ENCODE results near the gene PIAS4.

PIAS4 gene

GRCh38 chr19:4060621-4061177 is 53.2 kb downstream of the PIAS4 start:
- DNase-seq: no peak

- DNase-seq: no peak
These were observed 53.7 kb downstream of the PIAS4 start for GRCh38 chr19:4061178-4061682.

GRCh38 chr19:4061683-4062418 is 54.3 kb downstream of the PIAS4 start:
- DNase-seq: no peak

- DNase-seq: no peak
These were observed 55.2 kb downstream of the PIAS4 start for GRCh38 chr19:4062419-4063368.

- DNase-seq: no peak
These were observed 56.0 kb downstream of the PIAS4 start for GRCh38 chr19:4063369-4064148.

GRCh38 chr19:4064149-4064495 is 56.6 kb downstream of the PIAS4 start:
- DNase-seq: no peak

- DNase-seq: no peak
These were observed 57.1 kb downstream of the PIAS4 start for GRCh38 chr19:4064496-4065260.

- DNase-seq: peak; percentile 69
These were observed 58.1 kb downstream of the PIAS4 start for GRCh38 chr19:4065430-4066175.

- no peak for DNase-seq
These were observed 58.7 kb downstream of the PIAS4 start for GRCh38 chr19:4066176-4066606.

- DNase-seq: peak; percentile 22
These were observed 59.3 kb downstream of the PIAS4 start, which contains the start of gene ZBTB7A for GRCh38 chr19:4066682-4067395. ZBTB7A (minus strand) TSS chr19:4066899; CDS start chr19:4055232, 11,667 bp downstream.

GRCh38 chr19:4067396-4068046 is 60.0 kb downstream of the PIAS4 start:
- DNase-seq: no peak

GRCh38 chr19:4068047-4068966 is 60.8 kb downstream of the PIAS4 start:
- no peak for DNase-seq

GRCh38 chr19:4069331-4069959 is 61.9 kb downstream of the PIAS4 start:
- no peak for DNase-seq

- DNase-seq: no peak
These were observed 64.1 kb downstream of the PIAS4 start for GRCh38 chr19:4071610-4072009.

GRCh38 chr19:4075373-4075772 is 67.8 kb downstream of the PIAS4 start:
- DNase-seq: no peak

- DNase-seq: no peak
These were observed 69.5 kb downstream of the PIAS4 start for GRCh38 chr19:4077007-4077374.

- no peak for DNase-seq
These were observed 70.5 kb downstream of the PIAS4 start for GRCh38 chr19:4077800-4078684.
